HCT116 (cell line): ENCODE measurements around the gene NHLRC4. TPM values are rescaled to one million over a fixed set of nuclear protein-coding genes. Genes with fewer than 3 reads are reported as not detected.
A peak's percentile ranks its signal among the peaks of the same experiment; 100 is the strongest.

Source experiments
- ATAC-seq: fragments of 200-7000 bp; cut with Tn5 transposase; 2 replicates; pipeline ENCODE4 v1.9.1; 2020; ENCODE audit warnings: mild to moderate bottlenecking, moderate library complexity
- BruUV-seq: library from RNA; stranded (reverse); fragments of 400-500 nt; replicated peaks from 2 replicates; lab custom pipeline; 2021; lab: Mats Ljungman, UMichigan
- CTCF ChIA-PET: fragments of 300-600 bp; sonication (Branson Sonifier 250); formaldehyde crosslinking; loops from one replicate; lab custom pipeline; 2021; ENCODE audit warnings: antibody characterized with exemption; lab: Charles Lee
- POLR2A ChIA-PET: fragments of 300-600, 350-600 bp; sonication (Branson Sonifier 250); formaldehyde crosslinking; loops from one replicate; lab custom pipeline; 2021; ENCODE audit warnings: antibody characterized with exemption; lab: Charles Lee
- RAD21 ChIA-PET, 2 experiments: fragments of 300-600 bp; sonication (Branson Sonifier 250); formaldehyde crosslinking; loops; one replicate each; lab custom pipeline; 2023; ENCODE audit warnings: low total read pairs in 2 of 2; ENCODE audit not compliant: uncharacterized antibody in 2 of 2, unreplicated experiment in 2 of 2, low non-redundant PET in 1 of 2; lab: Charles Lee
- DNase-seq: peaks from one replicate; pipeline ENCODE4 v3.0.0-alpha.2; 2010; ENCODE audit warnings: low read depth, low spot score
- H2AFZ ChIP-seq: fragments of 200-600 bp; shearing (Covaris generic), sonication (generic); 2 replicates; pipeline ENCODE4 v1.6.1; 2017; ENCODE audit warnings: low read depth, mixed run types, mixed read lengths, antibody characterized with exemption, low read length; ENCODE audit not compliant: poor library complexity, severe bottlenecking
- H3K27ac ChIP-seq: 2 replicates; pipeline ENCODE4 v1.5.1; 2012; ENCODE audit warnings: low read depth, low read length
- H3K27me3 ChIP-seq: fragments of 200-600 bp; sonication (generic); 2 replicates; pipeline ENCODE4 v1.6.1; 2016; ENCODE audit warnings: mixed run types, low read length, mixed read lengths; ENCODE audit not compliant: insufficient read depth
- H3K36me3 ChIP-seq, 2 experiments: fragments of 200-500 bp in 1 of 2; fragments of 200-600 bp in 1 of 2; sonication (Bioruptor generic) in 1 of 2; sonication (generic) in 1 of 2; 2 replicates each; pipeline versions ENCODE4 v1.5.1 to v1.6.1; 2014 to 2016; ENCODE audit warnings: low read length in 2 of 2, inconsistent platforms in 1 of 2, mixed read lengths in 1 of 2, mixed run types in 1 of 2; ENCODE audit not compliant: insufficient read depth in 2 of 2, control insufficient read depth in 1 of 2
- H3K4me1 ChIP-seq, 2 experiments: fragments of 200-600 bp in 1 of 2; sonication (generic) in 1 of 2; 2 replicates each; pipeline versions ENCODE4 v1.5.1 to v1.6.1; 2012 to 2017; ENCODE audit warnings: low read length in 2 of 2, inconsistent platforms in 1 of 2, mild to moderate bottlenecking in 1 of 2, mixed read lengths in 1 of 2, mixed run types in 1 of 2, moderate library complexity in 1 of 2; ENCODE audit not compliant: insufficient read depth in 2 of 2, control insufficient read depth in 1 of 2
- H3K4me2 ChIP-seq: fragments of 200-600 bp; sonication (generic); 2 replicates; pipeline ENCODE4 v1.6.1; 2017; ENCODE audit warnings: mixed run types, low read length, mixed read lengths
- H3K4me3 ChIP-seq, 2 experiments: fragments of 200-600 bp in 1 of 2; sonication (generic) in 1 of 2; replicated peaks in 1 of 2; 2 replicates each; pipeline ENCODE4 v1.5.1; 2011 to 2016; ENCODE audit warnings: low read length in 2 of 2, control low read depth in 1 of 2, low read depth in 1 of 2, mild to moderate bottlenecking in 1 of 2, mixed read lengths in 1 of 2, mixed run types in 1 of 2
- H3K79me2 ChIP-seq: fragments of 200-600 bp; sonication (generic); 2 replicates; pipeline ENCODE4 v1.6.1; 2017; ENCODE audit warnings: mild to moderate bottlenecking, mixed run types, low read length, moderate library complexity, mixed read lengths; ENCODE audit not compliant: insufficient read depth
- H3K9ac ChIP-seq: fragments of 200-600 bp; sonication (generic); 2 replicates; pipeline ENCODE4 v1.6.1; 2016; ENCODE audit warnings: low read length, mixed read lengths
- H3K9me2 ChIP-seq: fragments of 200-600 bp; sonication (generic), shearing (Covaris generic); 2 replicates; pipeline ENCODE4 v1.6.1; 2017; ENCODE audit warnings: mixed run types, mild to moderate bottlenecking, moderate library complexity; ENCODE audit not compliant: insufficient read depth
- H3K9me3 ChIP-seq, 2 experiments: fragments of 200-500 bp in 1 of 2; fragments of 200-600 bp in 1 of 2; sonication (Bioruptor generic) in 1 of 2; sonication (generic) in 1 of 2; 2 replicates each; pipeline ENCODE4 v1.6.1; 2014 to 2017; ENCODE audit warnings: low read length in 2 of 2, mixed read lengths in 2 of 2, inconsistent platforms in 1 of 2, low read depth in 1 of 2, mild to moderate bottlenecking in 1 of 2, mixed run types in 1 of 2, moderate library complexity in 1 of 2; ENCODE audit not compliant: control insufficient read depth in 1 of 2, insufficient read depth in 1 of 2
- H4K20me1 ChIP-seq: fragments of 200-600 bp; sonication (generic), shearing (Covaris generic); 2 replicates; pipeline ENCODE4 v1.6.1; 2017; ENCODE audit warnings: mixed run types, mild to moderate bottlenecking, moderate library complexity; ENCODE audit not compliant: insufficient read depth
- POLR2A ChIP-seq: IDR thresholded peaks from 2 replicates; pipeline ENCODE4 v1.7.0; 2011; ENCODE audit warnings: borderline replicate concordance; ENCODE audit not compliant: insufficient read depth, insufficient read length; ENCODE audit errors: extremely low read depth
- ZFX ChIP-seq: fragments of 450-650 bp; IDR thresholded peaks from 2 replicates; pipeline ENCODE4 v1.6.1; 2017
- intact Hi-C: fragments of 100-400 bp; cut with micrococcal nuclease; formaldehyde crosslinking; loops from 2 replicates; pipeline ENCODE4 v1.10.0; 2022
- microRNA-seq: library from miRNA; unstranded; fragments of <30 nt; microRNA quantifications from one replicate; pipeline ENCODE4, GENCODE V29; 2016; ENCODE audit warnings: borderline number of aligned reads
- total RNA-seq: library from RNA; stranded (reverse); gene quantifications from one replicate; pipeline ENCODE4 v1.2.1, GENCODE V29; 2021; ENCODE audit not compliant: unreplicated experiment
- TF ChIP-seq, protein P1 (sequence below): IDR thresholded peaks from 2 replicates; pipeline ENCODE4 v1.6.1; 2012

The NHLRC4 gene
- total RNA-seq, 1 experiment from 2014 or later, result 0.22 TPM

DNA sequence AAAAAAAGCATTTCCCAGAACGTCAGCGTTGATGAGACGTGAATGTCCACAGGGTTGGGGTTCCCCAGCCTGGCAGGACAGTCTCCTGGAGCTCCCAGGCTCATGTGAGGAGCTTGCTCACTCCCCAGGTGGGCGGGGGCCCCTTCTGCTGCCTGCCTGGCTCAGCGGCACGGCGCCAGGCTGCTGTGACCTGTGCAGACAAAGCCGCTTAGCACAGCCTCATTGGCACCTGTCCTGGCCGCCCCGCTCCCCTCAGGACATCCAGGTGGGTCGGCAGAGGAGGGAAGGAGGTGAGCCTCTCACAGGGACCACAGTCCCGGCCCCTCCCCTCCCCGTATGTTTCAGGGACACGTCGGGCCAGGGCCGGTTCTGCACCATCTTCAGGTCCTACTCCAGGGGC is 51.0 kb downstream of the NHLRC4 start:
- H2AFZ ChIP-seq, result no peak overlapping the region
- H3K27me3 ChIP-seq, result no peaks in the 10 kb centered on the region
- intact Hi-C loops, result no loop called here
- ATAC-seq, result no peak
- no peak overlapping the region for H3K4me2 ChIP-seq
- no peak for DNase-seq
- H3K36me3 ChIP-seq, result no peaks in the 10 kb centered on the region
- no peaks in the 10 kb centered on the region for H4K20me1 ChIP-seq
- RAD21 ChIA-PET, result no interaction called here
- no peak for TF ChIP-seq ZFX
- TF ChIP-seq POLR2A, result no peak
- TF ChIP-seq, protein P1, sequence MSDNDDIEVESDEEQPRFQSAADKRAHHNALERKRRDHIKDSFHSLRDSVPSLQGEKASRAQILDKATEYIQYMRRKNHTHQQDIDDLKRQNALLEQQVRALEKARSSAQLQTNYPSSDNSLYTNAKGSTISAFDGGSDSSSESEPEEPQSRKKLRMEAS, result no peak
- H3K9ac ChIP-seq, result no peak overlapping the region
- H3K4me1 ChIP-seq, result peaks cover 8 to 21% of the 10 kb centered on the region in 2 experiments
- H3K4me3 ChIP-seq, result no peak overlapping the region
- POLR2A ChIA-PET, result no interaction called here
- no peak overlapping the region for H3K27ac ChIP-seq
- no TSS peak for BruUV-seq
- CTCF ChIA-PET, result no interaction called here
- no peaks in the 10 kb centered on the region for H3K9me2 ChIP-seq
- peaks cover 6% of the 10 kb centered on the region; the same call in 1 of the 2 replicates for H3K79me2 ChIP-seq
- no peaks in the 10 kb centered on the region for H3K9me3 ChIP-seq

Small RNA genes within 50 kb of the gene (microRNA-seq; reads per million reads assigned to microRNA genes)
- gene MIR3176, result 39.9 reads per million, percentile 51 among the genes with 10 or more reads in this experiment
- gene MIR5587, result not detected

Other genes with a start within 250 kb of the NHLRC4 start
- 20.2 TPM for gene AXIN1, start 214.3 kb upstream of the NHLRC4 start, total RNA-seq
- 61.4 TPM for gene MRPL28, start 196.5 kb upstream of the NHLRC4 start, total RNA-seq
- gene PGAP6, start 185.0 kb upstream of the NHLRC4 start, total RNA-seq, result 35.4 TPM
- gene NME4, start 169.8 kb upstream of the NHLRC4 start, total RNA-seq, result 68.2 TPM
- 17.1 TPM for gene DECR2, start 165.1 kb upstream of the NHLRC4 start, total RNA-seq
- 12.8 TPM for gene RAB11FIP3, start 141.4 kb upstream of the NHLRC4 start, total RNA-seq
- gene CAPN15, start 39.3 kb upstream of the NHLRC4 start, total RNA-seq, result 39.0 TPM
- not detected for gene PRR35, start 6.6 kb upstream of the NHLRC4 start, total RNA-seq
- 21.0 TPM for gene PIGQ, start 3.0 kb downstream of the NHLRC4 start, total RNA-seq
- gene RAB40C, start 23.1 kb downstream of the NHLRC4 start, total RNA-seq, result 14.1 TPM
- gene WFIKKN1, start 64.0 kb downstream of the NHLRC4 start, total RNA-seq, result 0.47 TPM
- 85.7 TPM for gene METTL26, start 69.3 kb downstream of the NHLRC4 start, total RNA-seq
- gene MCRIP2, start 74.8 kb downstream of the NHLRC4 start, total RNA-seq, result 34.9 TPM
- gene WDR90, start 82.4 kb downstream of the NHLRC4 start, total RNA-seq, result 73.7 TPM
- gene RHOT2, start 101.1 kb downstream of the NHLRC4 start, total RNA-seq, result 98.5 TPM
- 12.7 TPM for gene RHBDL1, start 108.7 kb downstream of the NHLRC4 start, total RNA-seq
- gene STUB1, start 113.4 kb downstream of the NHLRC4 start, total RNA-seq, result 111 TPM
- gene JMJD8, start 117.3 kb downstream of the NHLRC4 start, total RNA-seq, result 121 TPM
- 15.5 TPM for gene WDR24, start 123.4 kb downstream of the NHLRC4 start, total RNA-seq
- gene FBXL16, start 138.8 kb downstream of the NHLRC4 start, total RNA-seq, result 49.7 TPM
- gene METRN, start 148.1 kb downstream of the NHLRC4 start, total RNA-seq, result 193 TPM
- gene ANTKMT, start 154.1 kb downstream of the NHLRC4 start, total RNA-seq, result 65.4 TPM
- gene CCDC78, start 159.4 kb downstream of the NHLRC4 start, total RNA-seq, result 22.9 TPM
- gene HAGHL, start 160.1 kb downstream of the NHLRC4 start, total RNA-seq, result 74.8 TPM
- gene CIAO3, start 174.0 kb downstream of the NHLRC4 start, total RNA-seq, result 32.8 TPM
- gene MSLN, start 193.7 kb downstream of the NHLRC4 start, total RNA-seq, result 40.9 TPM
- gene RPUSD1, start 221.4 kb downstream of the NHLRC4 start, total RNA-seq, result 59.9 TPM
- gene CHTF18, start 221.6 kb downstream of the NHLRC4 start, total RNA-seq, result 145 TPM
- gene GNG13, start 233.7 kb downstream of the NHLRC4 start, total RNA-seq, result not detected